Ectodermal cell (in vitro differentiated cells): Measurements from ENCODE around the gene MANEA.
"Not testable (repeated sequence)": the region's sequence is repeated elsewhere in the genome, so short reads cannot be mapped to it uniquely, and the experiment has no call there.

ENCODE experiments used
- H3K27ac ChIP-seq: 2 replicates; pipeline ENCODE4 v1.7.0; 2013; ENCODE audit warnings: mild to moderate bottlenecking, low read depth, low read length; ENCODE audit not compliant: insufficient read depth, poor library complexity, severe bottlenecking
- H3K27me3 ChIP-seq: 2 replicates; pipeline ENCODE4 v1.7.0; 2013; ENCODE audit warnings: mild to moderate bottlenecking, low read length; ENCODE audit not compliant: insufficient read depth, control insufficient read depth, poor library complexity, severe bottlenecking
- H3K36me3 ChIP-seq: one replicate; pipeline ENCODE4 v1.7.0; 2013; ENCODE audit warnings: low read length; ENCODE audit not compliant: control insufficient read depth, insufficient read depth
- H3K4me1 ChIP-seq: one replicate; pipeline ENCODE4 v1.7.0; 2013; ENCODE audit warnings: low read length; ENCODE audit not compliant: control insufficient read depth, insufficient read depth
- H3K4me3 ChIP-seq: 2 replicates; pipeline ENCODE4 v1.7.0; 2013; ENCODE audit warnings: low read depth, low read length, control low read depth; ENCODE audit not compliant: insufficient read depth
- H3K9me3 ChIP-seq: 2 replicates; pipeline ENCODE4 v1.7.0; 2013; ENCODE audit warnings: mild to moderate bottlenecking, low read length, moderate library complexity; ENCODE audit not compliant: control insufficient read depth
- WGBS, 2 experiments: methylation state at CpG; one replicate each; pipeline ENCODE4 v1.1.7; 2013; ENCODE audit warnings: missing lambda C conversion rate in 2 of 2; 5-methylcytosine and 5-hydroxymethylcytosine counted together

MANEA gene

DNA sequence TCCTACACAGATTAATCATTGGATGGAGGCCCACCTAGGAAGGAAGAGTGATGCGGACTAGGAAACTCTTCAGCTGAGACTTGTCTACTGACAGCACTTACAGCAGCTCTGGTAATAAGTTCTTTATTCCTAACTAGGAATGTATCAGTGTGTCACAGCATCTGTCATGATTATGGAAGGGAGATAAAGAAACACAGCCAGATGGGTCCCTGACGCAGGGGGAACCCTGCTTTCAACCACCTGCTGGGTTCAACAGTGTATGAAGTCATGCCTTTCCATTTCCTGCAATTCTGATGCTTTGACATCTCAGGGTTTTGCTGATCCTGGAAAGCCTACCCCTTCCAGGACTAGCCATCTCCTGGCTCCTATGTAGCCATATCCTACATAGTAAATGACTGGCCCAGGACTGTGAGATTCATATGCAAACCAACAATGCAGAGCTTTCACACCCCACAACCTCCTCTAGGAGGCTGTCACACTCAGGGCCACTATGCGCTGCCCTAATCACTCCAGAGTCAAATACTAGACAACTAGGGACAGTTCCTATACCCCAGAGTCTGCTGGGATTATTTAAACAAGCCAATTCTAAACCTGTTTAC, 29.0 kb upstream of the MANEA start:
- WGBS, 2 experiments: 90 to 92% methylated on average over 3 of the region's 3 CpGs
- H3K9me3 ChIP-seq: no peaks in the 10 kb centered on the region
- H3K36me3 ChIP-seq: no peaks in the 10 kb centered on the region
- no peaks in the 10 kb centered on the region for H3K4me1 ChIP-seq
- no peak overlapping the region for H3K27ac ChIP-seq
- H3K4me3 ChIP-seq: no peak overlapping the region
- H3K27me3 ChIP-seq: no peaks in the 10 kb centered on the region

DNA sequence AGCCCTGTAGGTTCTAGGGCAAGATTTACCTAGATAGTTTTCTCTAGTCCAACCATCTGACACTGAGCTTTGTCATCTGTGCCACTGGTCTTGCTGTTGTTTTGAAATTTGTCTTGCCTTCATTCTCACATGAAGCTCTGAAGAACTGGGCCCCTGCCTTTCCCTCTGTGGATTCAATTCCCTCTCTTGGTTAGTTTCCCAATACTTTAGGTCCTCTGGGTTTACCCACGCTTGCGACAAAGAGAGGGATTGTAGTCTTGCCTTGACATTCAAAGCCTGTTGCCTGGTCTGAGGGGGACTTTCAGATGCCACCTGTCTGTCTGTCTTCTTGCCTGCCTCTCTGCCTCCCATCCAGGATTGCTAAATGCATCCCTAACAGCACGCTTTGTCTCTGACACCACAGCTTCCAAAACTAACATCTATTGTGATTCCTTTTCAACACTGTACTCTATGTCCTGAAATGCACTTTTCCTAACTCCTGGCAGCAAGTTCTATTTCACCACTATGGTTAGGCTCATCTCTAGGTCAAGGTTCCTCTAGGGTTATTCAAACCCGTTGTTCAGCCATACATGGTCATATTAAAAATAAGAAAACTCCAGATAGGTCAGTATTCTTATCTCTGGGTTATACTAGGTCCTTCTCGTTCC, 25.5 kb upstream of the MANEA start:
- no peaks in the 10 kb centered on the region for H3K36me3 ChIP-seq
- no peaks in the 10 kb centered on the region for H3K4me1 ChIP-seq
- no peaks in the 10 kb centered on the region for H3K9me3 ChIP-seq
- 92 to 93% methylated on average over 5 of the region's 5 CpGs for WGBS, 2 experiments
- no peak overlapping the region for H3K4me3 ChIP-seq
- no peaks in the 10 kb centered on the region for H3K27me3 ChIP-seq
- H3K27ac ChIP-seq: no peak overlapping the region

DNA sequence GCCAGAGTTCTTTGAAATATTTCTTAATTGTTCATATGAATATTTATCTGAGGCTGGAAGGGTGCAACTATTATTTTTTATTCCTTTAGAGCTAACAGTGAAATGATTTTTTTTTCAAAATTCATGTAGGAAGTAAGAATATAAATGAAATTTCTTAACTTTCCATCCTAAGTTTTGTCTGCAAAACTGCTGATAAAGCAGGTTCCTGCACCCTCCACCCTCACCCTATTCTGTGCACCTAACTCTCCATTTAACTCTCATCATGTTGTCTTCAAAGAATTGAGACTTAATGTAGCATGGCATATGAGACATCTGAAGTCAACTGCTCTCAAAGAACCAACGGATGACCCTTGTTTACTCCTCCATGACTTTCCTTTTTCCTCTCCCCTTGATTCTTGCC, 23.5 kb upstream of the MANEA start:
- Histone ChIP-seq H3K27ac (no peak overlapping the region), H3K9me3 (no peaks in the 10 kb centered on the region), H3K36me3 (no peaks in the 10 kb centered on the region), H3K27me3 (no peaks in the 10 kb centered on the region), H3K4me3 (no peak overlapping the region), H3K4me1 (no peaks in the 10 kb centered on the region)
- WGBS, 2 experiments: 89 to 94% methylated on average over 1 of the region's 1 CpG

GRCh38 chr6:95560956-95561355, 16.4 kb upstream of the MANEA start:
- not testable (repeated sequence) for H3K36me3 ChIP-seq, H3K27ac ChIP-seq, H3K9me3 ChIP-seq, H3K27me3 ChIP-seq, H3K4me3 ChIP-seq, H3K4me1 ChIP-seq
- WGBS, 2 experiments: 55 to 58% methylated on average over 5 of the region's 5 CpGs

- H3K4me3 ChIP-seq: no peak overlapping the region
- no peak overlapping the region for H3K27ac ChIP-seq
- H3K36me3 ChIP-seq: no peaks in the 10 kb centered on the region
- no peaks in the 10 kb centered on the region for H3K27me3 ChIP-seq
- H3K4me1 ChIP-seq: no peaks in the 10 kb centered on the region
- H3K9me3 ChIP-seq: no peaks in the 10 kb centered on the region
- WGBS, 2 experiments: 96% methylated on average over 5 of the region's 5 CpGs
These were observed 7.8 kb upstream of the MANEA start for GRCh38 chr6:95569560-95569959.

DNA sequence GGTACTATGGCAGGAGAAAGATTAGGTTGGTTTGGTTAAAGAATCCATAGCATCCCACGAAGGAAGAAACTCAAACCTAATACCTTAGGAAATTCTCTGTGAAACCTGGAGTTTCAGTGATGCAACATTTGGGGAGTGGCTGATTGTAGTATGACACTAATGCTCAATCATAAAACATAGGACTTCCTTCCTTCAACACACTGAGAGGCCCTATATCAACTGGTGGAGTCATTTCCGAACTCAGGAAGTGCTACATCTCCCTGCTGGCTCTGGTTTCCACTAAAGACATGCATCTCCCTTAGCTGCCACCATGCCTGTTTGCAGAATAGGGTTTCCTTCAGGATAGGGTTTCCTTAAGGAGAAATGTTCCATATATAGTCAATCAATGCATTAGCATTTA, 5.2 kb upstream of the MANEA start:
- Histone ChIP-seq H3K27ac (no peak overlapping the region), H3K27me3 (no peaks in the 10 kb centered on the region), H3K4me1 (no peaks in the 10 kb centered on the region), H3K36me3 (no peaks in the 10 kb centered on the region), H3K9me3 (no peaks in the 10 kb centered on the region), H3K4me3 (no peak overlapping the region)
- 88 to 92% methylated on average over 2 of the region's 2 CpGs for WGBS, 2 experiments

DNA sequence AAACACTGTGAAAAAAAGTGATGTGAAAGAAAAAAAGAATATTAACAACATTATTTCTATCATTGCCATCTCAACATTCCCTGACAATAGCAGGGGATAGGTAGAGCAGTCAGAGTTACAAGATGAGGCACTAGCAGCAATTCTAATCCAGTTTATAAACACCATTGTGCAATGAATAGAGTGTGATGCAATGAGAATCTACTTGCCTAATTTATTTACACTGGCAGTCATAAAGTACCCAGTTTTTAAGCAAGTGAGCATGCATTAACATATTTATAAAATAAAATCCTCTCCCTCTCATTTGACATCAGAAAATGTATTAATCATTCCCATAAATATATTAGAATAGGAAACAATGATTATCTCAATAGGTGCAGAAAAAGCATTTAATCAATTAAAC, 2.5 kb upstream of the MANEA start:
- Histone ChIP-seq H3K4me3 (no peak overlapping the region), H3K9me3 (no peaks in the 10 kb centered on the region), H3K27me3 (no peaks in the 10 kb centered on the region), H3K4me1 (no peaks in the 10 kb centered on the region), H3K36me3 (no peaks in the 10 kb centered on the region), H3K27ac (no peak overlapping the region)

GRCh38 chr6:95576218-95576997, 927 bp upstream of the MANEA start:
- Histone ChIP-seq H3K27me3 (no peaks in the 10 kb centered on the region), H3K4me1 (no peaks in the 10 kb centered on the region), H3K27ac (peak overlapping the region; percentile 85), H3K36me3 (no peaks in the 10 kb centered on the region), H3K9me3 (no peaks in the 10 kb centered on the region), H3K4me3 (peak overlapping the region; percentile 78)
- 56% methylated on average over 4 of the region's 5 CpGs; no CpG with 5 or more reads in 1 of the 2 experiments for WGBS, 2 experiments

DNA sequence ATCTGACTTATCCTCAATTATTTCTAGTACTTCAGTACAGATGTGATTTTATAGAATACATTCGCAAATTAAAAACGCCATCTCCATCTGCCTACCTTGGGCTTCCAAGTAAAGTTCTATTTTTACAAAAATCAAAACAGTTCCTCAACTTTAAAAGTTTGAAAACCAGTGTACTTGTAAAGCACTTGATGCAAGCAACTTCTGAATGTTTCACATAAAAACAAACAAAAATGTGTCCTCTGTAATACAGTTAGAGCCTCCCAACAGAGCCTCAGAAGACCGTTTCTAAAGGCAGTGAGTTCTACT, 384 bp upstream of the MANEA start:
- H3K36me3 ChIP-seq: no peaks in the 10 kb centered on the region
- no peaks in the 10 kb centered on the region for H3K27me3 ChIP-seq
- no peaks in the 10 kb centered on the region for H3K9me3 ChIP-seq
- peak overlapping the region; percentile 85 for H3K27ac ChIP-seq
- 4 to 6% methylated on average over 3 of the region's 3 CpGs for WGBS, 2 experiments
- no peaks in the 10 kb centered on the region for H3K4me1 ChIP-seq
- peak overlapping the region; percentile 78 for H3K4me3 ChIP-seq

- no peaks in the 10 kb centered on the region for H3K27me3 ChIP-seq
- peak overlapping the region; percentile 85 for H3K27ac ChIP-seq
- no peaks in the 10 kb centered on the region for H3K36me3 ChIP-seq
- WGBS, 2 experiments: 8 to 9% methylated on average over 10 of the region's 10 CpGs
- no peaks in the 10 kb centered on the region for H3K4me1 ChIP-seq
- no peaks in the 10 kb centered on the region for H3K9me3 ChIP-seq
- peak overlapping the region; percentile 78 for H3K4me3 ChIP-seq
These were observed 723 bp downstream of the MANEA start for GRCh38 chr6:95578106-95578410.
